Cardiac muscle cell (in vitro differentiated cells and primary cell): ENCODE results near the gene TAF1B. TPM values are rescaled to one million over a fixed set of nuclear protein-coding genes. Genes with fewer than 3 reads are reported as not detected.
A peak's percentile ranks its signal among the peaks of the same experiment; 100 is the strongest.

Source experiments
- DNase-seq, 2 donors: peaks; one replicate each; pipeline versions ENCODE4 v3.0.0 to v3.0.0-alpha.2; 2010 to 2017; ENCODE audit warnings: low read depth in 1 of 2, low spot score in 1 of 2
- H3K27ac ChIP-seq: fragments of 200-600 bp; sonication (generic); 2 replicates; pipeline ENCODE4 v1.5.1; 2016
- H3K27me3 ChIP-seq: fragments of 200-600 bp; sonication (generic); 2 replicates; pipeline ENCODE4 v1.6.0; 2016; ENCODE audit warnings: control low read depth
- H3K36me3 ChIP-seq: fragments of 200-600 bp; sonication (generic); 2 replicates; pipeline ENCODE4 v1.5.1; 2016; ENCODE audit warnings: control low read depth
- H3K4me1 ChIP-seq: fragments of 200-600 bp; sonication (generic); 2 replicates; pipeline ENCODE4 v1.8.1; 2017; ENCODE audit warnings: low read depth, mild to moderate bottlenecking, mixed run types
- H3K4me3 ChIP-seq: fragments of 200-600 bp; sonication (generic); 2 replicates; pipeline ENCODE4 v1.5.1; 2016; ENCODE audit warnings: mild to moderate bottlenecking
- H3K9me3 ChIP-seq: fragments of 200-600 bp; sonication (generic); 2 replicates; pipeline ENCODE4 v1.5.1; 2017; ENCODE audit warnings: low read depth, mild to moderate bottlenecking, control low read depth
- CTCF ChIP-seq: IDR thresholded peaks from 2 replicates; pipeline ENCODE4 v1.5.1; 2012; ENCODE audit warnings: low read depth, mild to moderate bottlenecking, low read length
- polyA plus RNA-seq: library from polyadenylated mRNA; unstranded; fragments of >200 nt; fragmentation: Nextera tagmentation; extraction: Ambion mirVana; gene quantifications from 2 replicates; pipeline ENCODE4 v1.2.1, GENCODE V29; 2016
- total RNA-seq: library from RNA; depleted of rRNA; stranded (reverse); fragments of >200 nt; gene quantifications from 2 replicates; pipeline ENCODE4 v1.2.3, GENCODE V29; 2016

Gene TAF1B
- total and polyA plus RNA-seq, 2 experiments from 2014 or later: 11.2 to 14.2 TPM

GRCh38 chr2:9838391-9838790, 4.9 kb upstream of the TAF1B start:
- Histone ChIP-seq H3K4me1 (no peaks in the 10 kb centered on the region), H3K27ac (no peak overlapping the region), H3K4me3 (no peak overlapping the region), H3K27me3 (no peaks in the 10 kb centered on the region), H3K9me3 (no peaks in the 10 kb centered on the region), H3K36me3 (no peaks in the 10 kb centered on the region)
- no peak for TF ChIP-seq CTCF
- DNase-seq: no peak

- TF ChIP-seq CTCF: no peak
- Histone ChIP-seq H3K9me3 (no peaks in the 10 kb centered on the region), H3K27me3 (no peaks in the 10 kb centered on the region), H3K27ac (peak overlapping the region; percentile 77), H3K36me3 (peaks cover 9% of the 10 kb centered on the region), H3K4me3 (peak overlapping the region; percentile 63), H3K4me1 (peaks cover 8% of the 10 kb centered on the region)
- no peak for DNase-seq
Observed at GRCh38 chr2:9842487-9843228, 616 bp upstream of the TAF1B start.

GRCh38 chr2:9844036-9844483, 786 bp downstream of the TAF1B start:
- Histone ChIP-seq H3K27me3 (no peaks in the 10 kb centered on the region), H3K9me3 (no peaks in the 10 kb centered on the region), H3K36me3 (peaks cover 15% of the 10 kb centered on the region), H3K4me1 (peaks cover 8% of the 10 kb centered on the region), H3K27ac (peak overlapping the region; percentile 77), H3K4me3 (peak overlapping the region; percentile 63)
- peak in 1 of 2 donors; percentile 48 for DNase-seq
- TF ChIP-seq CTCF: no peak

GRCh38 chr2:9844576-9844975, 1.3 kb downstream of the TAF1B start:
- no peaks in the 10 kb centered on the region for H3K9me3 ChIP-seq
- no peaks in the 10 kb centered on the region for H3K27me3 ChIP-seq
- H3K4me3 ChIP-seq: peak overlapping the region; percentile 63
- peaks cover 16% of the 10 kb centered on the region for H3K36me3 ChIP-seq
- no peak for TF ChIP-seq CTCF
- no peak overlapping the region for H3K27ac ChIP-seq
- peaks cover 8% of the 10 kb centered on the region for H3K4me1 ChIP-seq
- peak in 1 of 2 donors; percentile 40 for DNase-seq

GRCh38 chr2:9846554-9846953, 3.3 kb downstream of the TAF1B start:
- no peak overlapping the region for H3K4me3 ChIP-seq
- H3K9me3 ChIP-seq: no peaks in the 10 kb centered on the region
- no peak overlapping the region for H3K27ac ChIP-seq
- no peak for TF ChIP-seq CTCF
- peak in 1 of 2 donors; percentile 12 for DNase-seq
- H3K36me3 ChIP-seq: peaks cover 18% of the 10 kb centered on the region
- H3K4me1 ChIP-seq: peaks cover 8% of the 10 kb centered on the region
- no peaks in the 10 kb centered on the region for H3K27me3 ChIP-seq
